GM19023 (cell line): Measurements from ENCODE around the gene ABCA12.

ENCODE experiments used
- ATAC-seq: cut with Tn5 transposase; IDR thresholded peaks from one replicate; pipeline ENCODE4 v1.9.1; 2021; ENCODE audit warnings: mild to moderate bottlenecking, moderate library complexity; ENCODE audit not compliant: unreplicated experiment

ABCA12 gene

DNA sequence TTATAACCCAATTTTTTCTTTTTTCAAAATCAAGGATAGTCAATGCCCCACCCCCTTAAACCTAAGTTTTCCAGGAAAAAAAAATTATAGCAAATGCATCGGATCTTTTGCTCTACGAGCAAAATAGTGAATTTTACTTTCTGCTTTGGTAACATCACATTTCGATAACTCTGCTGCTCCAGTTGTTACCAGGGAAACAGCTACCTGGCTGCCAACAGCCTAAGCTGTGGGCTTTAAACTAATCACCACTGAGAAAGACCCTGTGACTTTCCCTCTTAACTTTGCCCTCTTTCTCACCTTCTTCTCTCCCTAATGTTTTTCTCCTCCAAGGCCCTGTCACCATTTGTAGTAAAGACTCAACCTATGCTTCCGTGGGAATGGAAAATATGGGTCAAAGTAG lies 145.5 kb downstream of the ABCA12 start:
- no peak for ATAC-seq

- no peak for ATAC-seq
Observed at GRCh38 chr2:214989187-214989586, 149.2 kb downstream of the ABCA12 start.

GRCh38 chr2:214987261-214987660 lies 151.2 kb downstream of the ABCA12 start:
- ATAC-seq = no peak

GRCh38 chr2:214985619-214986018 lies 152.8 kb downstream of the ABCA12 start:
- no peak for ATAC-seq

DNA sequence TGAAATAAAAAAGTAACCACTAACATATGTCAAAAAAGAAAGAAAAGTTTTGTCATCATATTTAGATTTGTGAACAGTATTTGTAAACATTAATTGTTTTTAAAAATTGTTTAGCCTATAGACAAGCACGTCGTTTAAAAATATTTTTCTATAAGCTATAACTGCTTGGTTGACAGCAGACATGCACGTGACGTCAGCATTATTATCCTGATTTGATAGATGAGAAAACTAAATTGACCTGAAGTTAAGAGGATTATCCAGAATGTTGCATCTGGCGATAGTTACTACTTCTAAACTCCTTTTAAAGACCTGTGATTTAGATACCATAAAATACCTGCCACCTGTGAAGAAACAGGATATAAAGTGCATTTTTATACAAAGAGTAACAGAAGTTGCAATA lies 172.0 kb downstream of the ABCA12 start:
- no peak for ATAC-seq

- ATAC-seq = no peak
Observed at GRCh38 chr2:214960677-214961076, 177.7 kb downstream of the ABCA12 start.

DNA sequence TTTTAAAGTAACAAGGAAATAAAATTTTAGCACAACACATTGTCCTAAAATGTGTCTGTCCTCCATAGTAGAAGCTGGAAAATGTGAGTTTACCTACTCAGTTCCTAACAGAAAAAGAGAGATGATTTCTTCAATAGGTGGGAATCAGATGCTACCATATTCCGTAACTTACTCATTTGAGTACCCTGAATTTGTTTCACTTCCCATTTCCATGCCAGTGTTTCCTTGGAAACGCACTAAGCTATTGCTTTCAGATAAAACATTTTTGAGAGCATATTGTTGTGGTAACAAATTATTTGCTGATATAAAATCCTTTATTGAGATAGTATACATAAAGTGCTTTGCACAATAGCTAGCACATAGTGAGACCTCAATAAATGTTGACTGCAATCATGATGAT lies 191.5 kb downstream of the ABCA12 start:
- ATAC-seq = no peak

DNA sequence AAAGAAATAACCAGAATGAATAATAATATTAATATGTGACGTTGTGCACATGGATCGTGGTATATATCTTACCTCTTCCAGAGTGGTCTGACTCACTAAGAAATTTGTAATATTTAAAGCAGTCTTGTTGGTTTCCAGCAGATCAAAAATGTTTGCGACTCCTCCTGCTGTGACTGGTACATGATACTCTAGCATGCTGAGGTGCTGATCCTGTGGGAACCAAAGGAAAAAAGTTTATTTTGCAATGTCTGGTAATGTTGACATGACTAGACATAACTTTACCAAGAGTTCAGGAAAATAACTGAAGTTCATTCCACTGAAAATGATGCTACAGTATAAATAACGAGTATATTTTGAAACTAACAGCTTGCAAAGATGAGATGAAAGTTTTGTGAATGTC lies 204.4 kb downstream of the ABCA12 start:
- ATAC-seq = no peak

GRCh38 chr2:214904634-214905033 lies 233.8 kb downstream of the ABCA12 start:
- no peak for ATAC-seq

DNA sequence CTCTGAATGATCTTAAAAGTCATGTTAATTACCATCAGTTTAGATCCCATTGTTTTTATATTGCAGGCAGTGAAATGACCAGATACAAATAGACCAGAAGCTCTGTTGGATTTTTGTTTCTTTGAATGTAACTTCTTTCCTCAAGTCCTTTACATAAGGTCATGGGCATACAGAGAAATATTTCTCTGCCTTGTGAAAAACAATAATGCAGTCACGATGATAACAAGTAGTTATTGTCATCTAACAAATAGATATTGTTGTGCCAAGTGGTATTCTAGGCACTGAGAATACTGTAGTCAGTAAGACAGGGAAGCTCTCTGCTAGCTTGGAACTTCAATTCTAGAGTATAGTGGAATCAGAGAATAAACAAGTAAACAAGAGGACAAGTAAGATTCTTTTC lies 234.2 kb downstream of the ABCA12 start:
- ATAC-seq = no peak

- no peak for ATAC-seq
Observed at GRCh38 chr2:214902286-214902685, 236.1 kb downstream of the ABCA12 start.

GRCh38 chr2:214899751-214900150 lies 238.7 kb downstream of the ABCA12 start:
- ATAC-seq = no peak

DNA sequence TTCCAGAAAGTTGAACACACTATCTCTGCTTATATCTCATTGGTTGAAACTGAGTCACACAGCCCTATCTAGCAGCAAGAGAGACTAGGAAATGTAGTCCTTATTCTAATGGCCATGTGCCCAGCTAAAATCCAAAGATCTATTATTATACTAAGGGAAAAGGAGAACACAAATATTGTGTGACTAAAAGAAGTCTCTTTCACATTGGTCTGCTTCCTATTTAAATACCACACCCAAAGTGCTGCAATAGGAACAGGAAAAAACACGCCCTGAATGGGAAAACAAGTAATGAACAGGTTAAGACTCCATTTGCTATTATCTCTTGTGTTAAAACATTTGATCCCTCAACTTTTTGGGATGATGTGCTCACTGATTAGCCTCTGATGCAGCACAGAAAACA lies 242.2 kb downstream of the ABCA12 start:
- no peak for ATAC-seq

DNA sequence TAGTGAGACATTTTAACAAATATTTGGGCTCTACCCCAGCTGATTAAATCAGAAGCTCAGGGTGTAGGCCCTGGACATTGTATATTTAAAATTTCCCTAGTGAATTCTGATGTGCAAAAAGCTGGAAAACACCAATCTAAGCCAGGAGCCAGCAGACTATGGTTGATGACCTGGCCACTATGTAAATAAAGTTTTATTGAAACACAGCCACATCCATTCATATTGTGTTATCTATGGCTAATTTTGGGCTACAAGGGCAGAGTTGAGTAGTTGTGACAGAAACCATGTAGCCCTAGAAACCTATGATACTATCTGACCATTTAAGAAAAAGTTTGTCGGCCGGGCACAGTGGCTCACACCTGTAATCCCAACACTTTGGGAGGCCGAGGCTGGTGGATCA lies 243.0 kb downstream of the ABCA12 start:
- ATAC-seq = no peak

DNA sequence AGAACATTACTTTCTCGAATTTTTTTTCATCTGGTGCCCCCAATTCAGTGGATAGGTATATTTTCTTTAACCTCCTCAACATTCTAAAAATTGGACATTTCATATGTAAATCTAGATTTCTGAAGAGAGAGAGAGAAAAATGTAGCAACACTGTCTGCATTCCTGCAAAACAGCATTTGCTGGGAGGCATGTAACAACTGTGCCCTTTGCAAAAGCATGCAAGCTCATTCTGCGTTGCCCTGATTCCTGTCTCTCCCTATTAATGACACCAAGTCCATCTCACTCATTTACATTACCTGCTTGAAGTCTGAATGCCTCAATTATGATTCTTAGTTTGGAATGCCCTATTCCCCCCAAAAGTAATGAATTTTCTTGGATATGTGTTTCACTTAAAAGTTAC lies 249.1 kb downstream of the ABCA12 start:
- no peak for ATAC-seq

DNA sequence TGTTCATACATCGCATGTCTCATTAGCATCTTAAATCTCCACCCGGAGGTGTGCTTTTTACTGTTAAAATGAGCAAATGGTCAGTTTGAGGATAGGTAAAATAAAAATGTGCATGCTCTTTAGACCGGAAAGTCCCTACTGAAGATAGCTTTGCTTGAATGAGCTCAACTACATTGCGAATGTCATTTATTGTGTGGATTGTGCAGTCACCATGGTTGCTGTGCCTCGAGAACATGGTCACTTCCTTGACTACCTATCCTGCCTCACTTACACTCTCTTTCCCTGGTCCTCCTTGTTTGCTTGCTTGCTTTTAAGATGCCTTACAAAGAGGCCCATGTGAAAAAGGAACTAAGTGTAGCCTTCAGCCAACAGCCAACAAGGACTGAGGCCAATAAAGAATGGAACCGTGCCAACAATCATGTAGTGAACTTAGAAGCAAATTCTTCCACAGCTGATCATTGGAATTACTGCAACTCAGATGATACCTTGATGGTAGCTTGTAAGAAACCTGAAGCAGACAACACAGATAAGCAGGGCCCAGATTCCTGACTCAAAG lies 256.7 kb downstream of the ABCA12 start:
- no peak for ATAC-seq
